Ascending aorta (tissue), 2 donors: ENCODE data around the gene VCP. TPM values are rescaled to one million over a fixed set of nuclear protein-coding genes. Genes with fewer than 3 reads are reported as not detected.
A peak's percentile ranks its signal among the peaks of the same experiment; 100 is the strongest.

Experiments
- DNase-seq, 2 donors: peaks; one replicate each; pipeline ENCODE4 v3.0.0-alpha.2; 2019; ENCODE audit warnings: low spot score in 2 of 2
- H3K27ac ChIP-seq, 2 donors: fragments of 200-600 bp; sonication (generic); one replicate each; pipeline ENCODE4 v1.5.1; 2016 to 2017; ENCODE audit warnings: mild to moderate bottlenecking in 1 of 2
- H3K27me3 ChIP-seq: fragments of 200-600 bp; sonication (generic); one replicate; pipeline ENCODE4 v1.5.1; 2017
- H3K36me3 ChIP-seq, 2 donors: fragments of 200-600 bp; sonication (generic); one replicate each; pipeline ENCODE4 v1.5.1; 2016
- H3K4me1 ChIP-seq, 2 donors: fragments of 200-600 bp; sonication (generic); one replicate each; pipeline ENCODE4 v1.5.1; 2016 to 2017; ENCODE audit warnings: mild to moderate bottlenecking in 1 of 2
- H3K4me3 ChIP-seq, 2 donors: fragments of 200-600 bp; sonication (generic); one replicate each; pipeline ENCODE4 v1.5.1; 2016 to 2017; ENCODE audit warnings: mild to moderate bottlenecking in 1 of 2
- H3K9me3 ChIP-seq, 2 donors: fragments of 200-600 bp; sonication (generic); one replicate each; pipeline ENCODE4 v1.5.1; 2016
- CTCF ChIP-seq, 3 experiments: fragments of 200-600 bp in 2 of 3; fragments of 450-650 bp in 1 of 3; sonication (generic) in 2 of 3; IDR thresholded peaks; one replicate each; pipeline ENCODE4 v1.5.1; 2016 to 2019; ENCODE audit warnings: antibody characterized with exemption in 3 of 3, mild to moderate bottlenecking in 1 of 3, moderate library complexity in 1 of 3
- intact Hi-C: fragments of 100-400 bp; cut with DNase I; formaldehyde crosslinking; loops from one replicate; pipeline ENCODE4 v1.15.1; 2023
- total RNA-seq: library from RNA; depleted of rRNA; stranded (reverse); fragments of >200 nt; gene quantifications from one replicate; pipeline ENCODE4 v1.1.0, GENCODE V29; 2016

Gene VCP
- total RNA-seq, 1 donor from 2014 or later = 96.3 TPM

GRCh38 chr9:35070823-35071813, 1.3 kb downstream of the VCP start:
- DNase-seq = no peak
- intact Hi-C loops = loop anchor here (10.0 kb wide), 1 partner anchor 416 kb away; the partner anchor contains the start of gene IL11RA

DNA sequence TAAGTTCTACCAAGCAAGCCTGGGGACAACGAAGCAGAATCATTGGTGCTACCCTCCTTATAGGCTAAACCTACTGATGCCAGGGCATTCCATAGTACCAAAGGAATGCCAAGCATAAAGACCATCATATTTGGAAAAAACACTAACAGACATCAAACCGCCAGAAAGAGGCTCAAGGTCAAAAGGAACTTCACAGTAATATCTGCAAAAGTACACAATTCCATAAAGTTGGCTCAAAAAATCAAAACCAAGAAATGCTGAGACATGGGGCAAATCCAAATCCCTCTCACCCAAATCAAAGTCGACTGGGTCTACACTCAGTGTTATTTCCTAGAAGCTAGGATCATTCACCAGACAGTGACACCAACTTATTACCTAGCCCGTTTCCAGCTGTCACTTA, 3.4 kb downstream of the VCP start:
- H3K27me3 ChIP-seq = no peaks in the 10 kb centered on the region
- H3K9me3 ChIP-seq = no peaks in the 10 kb centered on the region
- DNase-seq = no peak
- peak overlapping the region in 1 of 2 donors; percentile 16 for H3K4me3 ChIP-seq
- no peak overlapping the region for H3K27ac ChIP-seq
- intact Hi-C loops = no loop called here
- H3K4me1 ChIP-seq = peaks cover 17 to 36% of the 10 kb centered on the region in 2 donors
- peaks cover 42 to 45% of the 10 kb centered on the region in 2 donors for H3K36me3 ChIP-seq
- no peak for TF ChIP-seq CTCF (IDR thresholded peaks at IDR 0.05)

More at GRCh38 chr9:35070823-35071813, 1.3 kb downstream of the VCP start:
- Histone ChIP-seq H3K27ac (peak overlapping the region; percentile 100), H3K36me3 (peaks cover 21 to 24% of the 10 kb centered on the region in 2 donors), H3K4me1 (peaks cover 17 to 36% of the 10 kb centered on the region in 2 donors), H3K27me3 (no peaks in the 10 kb centered on the region), H3K4me3 (peak overlapping the region; percentile 79 to 91), H3K9me3 (no peaks in the 10 kb centered on the region)
- no peak for TF ChIP-seq CTCF (IDR thresholded peaks at IDR 0.05)

DNA sequence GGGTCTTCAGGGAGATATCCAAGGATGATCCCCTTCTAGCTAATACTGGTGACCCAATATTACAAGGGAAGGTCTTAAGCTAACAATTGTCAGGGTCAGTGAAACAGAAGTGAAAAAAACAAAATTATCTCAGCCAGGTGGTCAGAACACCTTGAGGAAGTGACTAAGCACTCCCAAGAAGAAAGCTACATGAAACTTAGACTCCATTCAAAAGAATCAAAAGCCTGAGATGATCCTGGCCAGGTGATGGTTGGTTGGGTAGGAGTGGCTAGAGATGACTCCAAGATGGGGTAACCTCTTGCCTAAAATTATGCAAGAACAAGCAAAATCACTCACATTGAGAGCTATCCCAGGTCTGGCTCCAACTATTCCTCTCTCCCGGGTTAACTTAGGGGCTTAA, 5.4 kb downstream of the VCP start:
- Histone ChIP-seq H3K4me3 (no peak overlapping the region), H3K9me3 (no peaks in the 10 kb centered on the region), H3K27me3 (no peaks in the 10 kb centered on the region), H3K36me3 (peaks cover 62 to 64% of the 10 kb centered on the region in 2 donors), H3K27ac (no peak overlapping the region), H3K4me1 (peaks cover 17 to 36% of the 10 kb centered on the region in 2 donors)
- no peak for DNase-seq
- TF ChIP-seq CTCF (IDR thresholded peaks at IDR 0.05) = no peak
- intact Hi-C loops = no loop called here

GRCh38 chr9:35060548-35061207, 11.7 kb downstream of the VCP start:
- H3K27me3 ChIP-seq = no peaks in the 10 kb centered on the region
- no peaks in the 10 kb centered on the region for H3K4me1 ChIP-seq
- H3K36me3 ChIP-seq = peaks cover 99 to 100% of the 10 kb centered on the region in 2 donors
- intact Hi-C loops = no loop called here
- no peak for DNase-seq
- no peak for TF ChIP-seq CTCF (IDR thresholded peaks at IDR 0.05)
- no peak overlapping the region for H3K27ac ChIP-seq
- no peak overlapping the region for H3K4me3 ChIP-seq
- H3K9me3 ChIP-seq = no peaks in the 10 kb centered on the region

GRCh38 chr9:35059438-35059837, 13.0 kb downstream of the VCP start:
- Histone ChIP-seq H3K9me3 (no peaks in the 10 kb centered on the region), H3K27me3 (no peaks in the 10 kb centered on the region), H3K27ac (no peak overlapping the region), H3K4me1 (no peaks in the 10 kb centered on the region), H3K36me3 (peaks cover 97% of the 10 kb centered on the region in 2 donors), H3K4me3 (no peak overlapping the region)
- intact Hi-C loops = no loop called here
- no peak for DNase-seq
- TF ChIP-seq CTCF (IDR thresholded peaks at IDR 0.05) = no peak
